Right cardiac atrium (tissue), 5 donors: ENCODE data around the gene IMP4. TPM values are rescaled to one million over a fixed set of nuclear protein-coding genes. Genes with fewer than 3 reads are reported as not detected.

ENCODE experiments used
- ATAC-seq, 2 donors: fragments of 200-7000 bp; cut with Tn5 transposase; one replicate each; pipeline versions ENCODE4 v1.8.0 to v1.9.1; 2020; ENCODE audit warnings: moderate library complexity in 2 of 2, mild to moderate bottlenecking in 1 of 2
- DNase-seq, 3 donors: peaks; one replicate each; pipeline ENCODE4 v3.0.0-alpha.2; 2020
- H3K27ac ChIP-seq: one replicate; pipeline ENCODE4 v1.5.1; 2013; ENCODE audit warnings: mild to moderate bottlenecking, low read length, control low read depth, moderate library complexity
- H3K27me3 ChIP-seq: one replicate; pipeline ENCODE4 v1.6.1; 2013; ENCODE audit not compliant: control insufficient read depth, insufficient read depth
- H3K4me1 ChIP-seq: one replicate; pipeline ENCODE4 v1.6.1; 2013; ENCODE audit warnings: low read length; ENCODE audit not compliant: control insufficient read depth, insufficient read depth
- H3K4me3 ChIP-seq: one replicate; pipeline ENCODE4 v1.5.1; 2013; ENCODE audit warnings: low read length, control low read depth
- H3K9me3 ChIP-seq: one replicate; pipeline ENCODE4 v1.6.1; 2013; ENCODE audit warnings: low read length; ENCODE audit not compliant: control insufficient read depth
- WGBS: extraction: QIAGEN DNeasy Blood & Tissue Kit; methylation state at CpG from one replicate; pipeline ENCODE4 v1.1.7; 2013; 5-methylcytosine and 5-hydroxymethylcytosine counted together
- intact Hi-C, 4 donors: fragments of 100-400 bp; cut with DNase I; formaldehyde crosslinking; loops; one replicate each; pipeline versions ENCODE4 v1.11.0 to v1.14.0; 2022 to 2023
- polyA plus RNA-seq: library from polyadenylated mRNA; stranded (reverse); fragments of 200-250 nt; gene quantifications from one replicate; pipeline ENCODE4 v1.2.3, GENCODE V29; 2013
- total RNA-seq, 4 donors: library from RNA; stranded (reverse); fragmentation: NEBNext Ultra II Directional; extraction: Animal tissue kit (Norgen Biotek cat#: 25700); gene quantifications; one replicate each; pipeline ENCODE4 v1.2.1, GENCODE V29; 2021
- donor health status: healthy with polysubstance abuse.
- donor health status: DM: no; HTN: yes; CAD: no.
- donor health status: DM: no; HTN: no; CAD: no.
- donor health status: DM: no; HTN: yes; CAD: no; lungs with severe emphysema.
- donor health status: DM: yes; HTN: yes; CAD: no.

Gene IMP4
- total and polyA plus RNA-seq, 5 donors = 48.0 to 59.9 (median 54.2) TPM

- DNase-seq (peak in 1 of 3 donors; percentile 59), ATAC-seq (no peak)
- no peak overlapping the region for H3K4me3 ChIP-seq
- no peaks in the 10 kb centered on the region for H3K9me3 ChIP-seq
- H3K4me1 ChIP-seq = no peaks in the 10 kb centered on the region
- H3K27ac ChIP-seq = no peak overlapping the region
- H3K27me3 ChIP-seq = no peaks in the 10 kb centered on the region
- WGBS = 97% methylated on average over 21 of the region's 21 CpGs
- intact Hi-C loops = loop anchor here in 1 of 4 donors (10.0 kb wide), 1 partner anchor 161 kb away; the partner anchor contains the start of genes MZT2B and SMPD4
Measured at GRCh38 chr2:130345611-130346010, 2.9 kb downstream of the IMP4 start.

- H3K27me3 ChIP-seq = no peaks in the 10 kb centered on the region
- 92% methylated on average over 26 of the region's 26 CpGs for WGBS
- H3K4me3 ChIP-seq = no peak overlapping the region
- H3K9me3 ChIP-seq = no peaks in the 10 kb centered on the region
- peak in 1 of 3 donors; percentile 52 for DNase-seq
- no peak for ATAC-seq
- no peaks in the 10 kb centered on the region for H3K4me1 ChIP-seq
- intact Hi-C loops = loop anchor here in 1 of 4 donors (10.0 kb wide), 1 partner anchor 161 kb away; the partner anchor contains the start of genes MZT2B and SMPD4
- no peak overlapping the region for H3K27ac ChIP-seq
Measured at GRCh38 chr2:130346041-130346740, 3.5 kb downstream of the IMP4 start.

GRCh38 chr2:130346741-130347066 is 4.0 kb downstream of the IMP4 start:
- Histone ChIP-seq H3K27ac (no peak overlapping the region), H3K27me3 (no peaks in the 10 kb centered on the region), H3K9me3 (no peaks in the 10 kb centered on the region), H3K4me3 (no peak overlapping the region), H3K4me1 (no peaks in the 10 kb centered on the region)
- 83% methylated on average over 4 of the region's 4 CpGs for WGBS
- no peak for ATAC-seq
- intact Hi-C loops = loop anchor here in 1 of 4 donors (10.0 kb wide), 1 partner anchor 162 kb away; the partner anchor contains the start of genes MZT2B and SMPD4
- no peak for DNase-seq

GRCh38 chr2:130347220-130347925 is 4.7 kb downstream of the IMP4 start:
- Histone ChIP-seq H3K27ac (no peak overlapping the region), H3K27me3 (no peaks in the 10 kb centered on the region), H3K4me3 (no peak overlapping the region), H3K4me1 (no peaks in the 10 kb centered on the region), H3K9me3 (no peaks in the 10 kb centered on the region)
- intact Hi-C loops = loop anchor here in 1 of 4 donors (10.0 kb wide), 1 partner anchor 163 kb away; the partner anchor contains the start of genes MZT2B and SMPD4
- ATAC-seq = no peak
- WGBS = 92% methylated on average over 7 of the region's 7 CpGs
- no peak for DNase-seq

- no peaks in the 10 kb centered on the region for H3K27me3 ChIP-seq
- DNase-seq (no peak), ATAC-seq (no peak)
- H3K4me1 ChIP-seq = peaks cover 2% of the 10 kb centered on the region
- intact Hi-C loops = loop anchor here in 1 of 4 donors (10.0 kb wide), 1 partner anchor 164 kb away; the partner anchor contains the start of genes MZT2B and SMPD4
- WGBS = 92% methylated on average over 3 of the region's 3 CpGs
- H3K9me3 ChIP-seq = no peaks in the 10 kb centered on the region
- no peak overlapping the region for H3K27ac ChIP-seq
- no peak overlapping the region for H3K4me3 ChIP-seq
Measured at GRCh38 chr2:130349174-130349573, 6.5 kb downstream of the IMP4 start.

- Histone ChIP-seq H3K9me3 (no peaks in the 10 kb centered on the region), H3K27me3 (no peaks in the 10 kb centered on the region), H3K4me3 (no peak overlapping the region), H3K4me1 (peaks cover 2% of the 10 kb centered on the region), H3K27ac (no peak overlapping the region)
- ATAC-seq (no peak), DNase-seq (no peak)
- 50% methylated on average over 7 of the region's 7 CpGs for WGBS
- intact Hi-C loops = no loop called here
Measured at GRCh38 chr2:130351711-130352110, 9.0 kb downstream of the IMP4 start.

GRCh38 chr2:130352237-130352636 is 9.5 kb downstream of the IMP4 start:
- H3K27me3 ChIP-seq = no peaks in the 10 kb centered on the region
- H3K4me3 ChIP-seq = no peak overlapping the region
- intact Hi-C loops = no loop called here
- WGBS = 55% methylated on average over 7 of the region's 7 CpGs
- peaks cover 2% of the 10 kb centered on the region for H3K4me1 ChIP-seq
- H3K27ac ChIP-seq = no peak overlapping the region
- DNase-seq (peak in 1 of 3 donors; percentile 46), ATAC-seq (no peak)
- H3K9me3 ChIP-seq = no peaks in the 10 kb centered on the region

- Histone ChIP-seq H3K27ac (no peak overlapping the region), H3K4me3 (no peak overlapping the region), H3K4me1 (peaks cover 2% of the 10 kb centered on the region), H3K9me3 (no peaks in the 10 kb centered on the region), H3K27me3 (no peaks in the 10 kb centered on the region)
- intact Hi-C loops = no loop called here
- 85% methylated on average over 7 of the region's 7 CpGs for WGBS
- no peak for ATAC-seq
- peak in 1 of 3 donors; percentile 47 for DNase-seq
Measured at GRCh38 chr2:130353291-130354138, 10.8 kb downstream of the IMP4 start.

- Histone ChIP-seq H3K27me3 (no peaks in the 10 kb centered on the region), H3K9me3 (no peaks in the 10 kb centered on the region), H3K27ac (no peak overlapping the region), H3K4me3 (no peak overlapping the region), H3K4me1 (peaks cover 2% of the 10 kb centered on the region)
- ATAC-seq (no peak), DNase-seq (no peak)
- intact Hi-C loops = no loop called here
- WGBS = 32% methylated on average over 1 of the region's 1 CpG
Measured at GRCh38 chr2:130354139-130354428, 11.4 kb downstream of the IMP4 start.

GRCh38 chr2:130355172-130355577 is 12.5 kb downstream of the IMP4 start:
- peak in 1 of 2 donors; percentile 4 for ATAC-seq
- Histone ChIP-seq H3K27ac (peak overlapping the region; percentile 61), H3K4me1 (peaks cover 2% of the 10 kb centered on the region), H3K4me3 (peak overlapping the region; percentile 68), H3K27me3 (no peaks in the 10 kb centered on the region), H3K9me3 (no peaks in the 10 kb centered on the region)
- DNase-seq = peak in 1 of 3 donors; percentile 65
- intact Hi-C loops = no loop called here
- 13% methylated on average over 21 of the region's 21 CpGs for WGBS
